Activated B cell treated with CpG ODN at 0.5 μM for 24 hours (primary cell): ENCODE results near the gene TMEM114. TPM values are rescaled to one million over a fixed set of nuclear protein-coding genes. Genes with fewer than 3 reads are reported as not detected.

Experiments
- ATAC-seq: fragments of 200-7000 bp; cut with Tn5 transposase; one replicate; pipeline ENCODE4 v1.10.0; 2021; ENCODE audit warnings: low read depth, mild to moderate bottlenecking, moderate library complexity
- CTCF ChIA-PET: fragments of 350-600 bp; sonication (Branson Sonifier 250); formaldehyde crosslinking; loops from one replicate; lab custom pipeline; 2021; ENCODE audit warnings: antibody characterized with exemption; lab: Charles Lee
- POLR2A ChIA-PET: fragments of 350-600 bp; sonication (Branson Sonifier 250); formaldehyde crosslinking; loops from one replicate; lab custom pipeline; 2021; ENCODE audit warnings: antibody characterized with exemption; lab: Charles Lee
- DNase-seq: peaks from one replicate; pipeline ENCODE4 v3.0.0; 2022
- H3K27ac Mint-ChIP-seq: one replicate; pipeline ENCODE4 v1.8.0; 2020; ENCODE audit warnings: mixed read lengths
- H3K27me3 Mint-ChIP-seq: one replicate; pipeline ENCODE4 v1.8.0; 2021; ENCODE audit warnings: mixed read lengths
- H3K36me3 Mint-ChIP-seq: one replicate; pipeline ENCODE4 v1.8.0; 2021; ENCODE audit warnings: low read depth, mixed read lengths
- H3K4me1 Mint-ChIP-seq: one replicate; pipeline ENCODE4 v1.8.0; 2021; ENCODE audit warnings: mixed read lengths
- H3K4me3 Mint-ChIP-seq: one replicate; pipeline ENCODE4 v1.8.0; 2020; ENCODE audit warnings: mild to moderate bottlenecking, mixed read lengths
- H3K9me3 Mint-ChIP-seq: one replicate; pipeline ENCODE4 v1.8.0; 2020; ENCODE audit warnings: mixed read lengths
- intact Hi-C: fragments of 100-400 bp; cut with micrococcal nuclease; formaldehyde crosslinking; loops from one replicate; pipeline ENCODE4 v1.15.1; 2024
- total RNA-seq: library from RNA; stranded (reverse); gene quantifications from 2 replicates; pipeline ENCODE4 v1.2.3, GENCODE V29; 2022
- TF ChIP-seq, protein P1 (sequence below): fragments of 200-600 bp; IDR thresholded peaks from one replicate; pipeline ENCODE4 v1.8.0; 2022; ENCODE audit warnings: antibody characterized with exemption, mild to moderate bottlenecking

TMEM114 gene
- total RNA-seq, 1 donor from 2014 or later: not detected

GRCh38 chr16:8588682-8589056 lies 1.6 kb downstream of the TMEM114 start:
- no peaks in the 10 kb centered on the region for H3K9me3 Mint-ChIP-seq
- POLR2A ChIA-PET: no interaction called here
- no peak overlapping the region for H3K27ac Mint-ChIP-seq
- peaks cover 13% of the 10 kb centered on the region for H3K4me1 Mint-ChIP-seq
- CTCF ChIA-PET: no interaction called here
- intact Hi-C loops: no loop called here
- DNase-seq (no peak), ATAC-seq (no peak)
- no peaks in the 10 kb centered on the region for H3K36me3 Mint-ChIP-seq
- peaks cover 24% of the 10 kb centered on the region for H3K27me3 Mint-ChIP-seq
- TF ChIP-seq, protein P1, sequence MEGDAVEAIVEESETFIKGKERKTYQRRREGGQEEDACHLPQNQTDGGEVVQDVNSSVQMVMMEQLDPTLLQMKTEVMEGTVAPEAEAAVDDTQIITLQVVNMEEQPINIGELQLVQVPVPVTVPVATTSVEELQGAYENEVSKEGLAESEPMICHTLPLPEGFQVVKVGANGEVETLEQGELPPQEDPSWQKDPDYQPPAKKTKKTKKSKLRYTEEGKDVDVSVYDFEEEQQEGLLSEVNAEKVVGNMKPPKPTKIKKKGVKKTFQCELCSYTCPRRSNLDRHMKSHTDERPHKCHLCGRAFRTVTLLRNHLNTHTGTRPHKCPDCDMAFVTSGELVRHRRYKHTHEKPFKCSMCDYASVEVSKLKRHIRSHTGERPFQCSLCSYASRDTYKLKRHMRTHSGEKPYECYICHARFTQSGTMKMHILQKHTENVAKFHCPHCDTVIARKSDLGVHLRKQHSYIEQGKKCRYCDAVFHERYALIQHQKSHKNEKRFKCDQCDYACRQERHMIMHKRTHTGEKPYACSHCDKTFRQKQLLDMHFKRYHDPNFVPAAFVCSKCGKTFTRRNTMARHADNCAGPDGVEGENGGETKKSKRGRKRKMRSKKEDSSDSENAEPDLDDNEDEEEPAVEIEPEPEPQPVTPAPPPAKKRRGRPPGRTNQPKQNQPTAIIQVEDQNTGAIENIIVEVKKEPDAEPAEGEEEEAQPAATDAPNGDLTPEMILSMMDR: no peak
- H3K4me3 Mint-ChIP-seq: no peak overlapping the region

- TF ChIP-seq, protein P1: no peak
- H3K9me3 Mint-ChIP-seq: no peaks in the 10 kb centered on the region
- intact Hi-C loops: no loop called here
- ChIA-PET POLR2A (no interaction called here), CTCF (no interaction called here)
- ATAC-seq (no peak), DNase-seq (no peak)
- no peak overlapping the region for H3K27ac Mint-ChIP-seq
- peaks cover 24% of the 10 kb centered on the region for H3K27me3 Mint-ChIP-seq
- no peaks in the 10 kb centered on the region for H3K36me3 Mint-ChIP-seq
- H3K4me1 Mint-ChIP-seq: peaks cover 21% of the 10 kb centered on the region
- H3K4me3 Mint-ChIP-seq: no peak overlapping the region
Measured at GRCh38 chr16:8587065-8587464, 3.2 kb downstream of the TMEM114 start.

GRCh38 chr16:8585857-8586256 lies 4.5 kb downstream of the TMEM114 start:
- Mint-ChIP-seq H3K27me3 (peaks cover 24% of the 10 kb centered on the region), H3K4me3 (no peak overlapping the region), H3K9me3 (no peaks in the 10 kb centered on the region), H3K4me1 (peaks cover 25% of the 10 kb centered on the region), H3K36me3 (no peaks in the 10 kb centered on the region), H3K27ac (no peak overlapping the region)
- ChIA-PET CTCF (no interaction called here), POLR2A (no interaction called here)
- no peak for DNase-seq
- TF ChIP-seq, protein P1: no peak
- ATAC-seq: no peak
- intact Hi-C loops: no loop called here

GRCh38 chr16:8585041-8585440 lies 5.3 kb downstream of the TMEM114 start:
- ChIA-PET CTCF (no interaction called here), POLR2A (no interaction called here)
- DNase-seq (no peak), ATAC-seq (no peak)
- no peak overlapping the region for H3K4me3 Mint-ChIP-seq
- H3K9me3 Mint-ChIP-seq: no peaks in the 10 kb centered on the region
- H3K27ac Mint-ChIP-seq: no peak overlapping the region
- H3K36me3 Mint-ChIP-seq: no peaks in the 10 kb centered on the region
- H3K4me1 Mint-ChIP-seq: peaks cover 24% of the 10 kb centered on the region
- intact Hi-C loops: no loop called here
- TF ChIP-seq, protein P1: no peak
- H3K27me3 Mint-ChIP-seq: peaks cover 22% of the 10 kb centered on the region

DNA sequence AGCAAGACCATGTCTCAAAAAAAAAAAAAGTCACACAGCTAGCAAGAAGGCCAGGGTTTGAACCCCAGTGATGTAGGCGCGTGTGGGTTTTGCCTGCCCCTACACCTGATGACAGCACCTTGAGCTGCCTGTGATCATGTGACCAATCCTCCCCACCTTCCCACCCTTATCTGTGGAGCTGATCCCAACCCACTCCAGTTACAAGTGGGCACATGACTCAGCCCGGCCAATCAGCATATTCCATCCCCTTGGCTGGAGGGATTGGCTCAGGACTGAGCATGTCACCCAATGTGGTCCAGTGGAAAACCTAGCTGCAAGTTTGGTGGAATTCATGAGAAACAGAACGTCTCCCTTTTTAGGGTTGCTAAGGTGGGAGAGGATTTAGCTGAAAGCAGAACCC lies 6.6 kb downstream of the TMEM114 start:
- POLR2A ChIA-PET: interaction anchor here (0.6 kb wide), 1 partner anchor 1724 kb away, joined by 7 read pairs; no protein-coding TSS in a partner anchor
- CTCF ChIA-PET: interaction anchor here (0.8 kb wide), 1 partner anchor 11 kb away, joined by 3 read pairs; no protein-coding TSS in a partner anchor
- Mint-ChIP-seq H3K36me3 (no peaks in the 10 kb centered on the region), H3K4me1 (peaks cover 16% of the 10 kb centered on the region), H3K27me3 (peaks cover 18% of the 10 kb centered on the region), H3K9me3 (no peaks in the 10 kb centered on the region), H3K4me3 (no peak overlapping the region), H3K27ac (no peak overlapping the region)
- intact Hi-C loops: no loop called here
- TF ChIP-seq, protein P1: no peak
- ATAC-seq: no peak
- DNase-seq: no peak
